M059J (cell line): ENCODE data around the gene PEPD. TPM values are rescaled to one million over a fixed set of nuclear protein-coding genes. Genes with fewer than 3 reads are reported as not detected.

Source experiments
- DNase-seq: peaks from one replicate; pipeline ENCODE4 v3.0.0-alpha.2; 2012; ENCODE audit warnings: low read depth
- total RNA-seq: library from RNA; depleted of rRNA; stranded (reverse); fragments of >200 nt; shearing (Covaris generic); gene quantifications from 2 replicates; pipeline ENCODE4 v1.2.3, GENCODE V29; 2014

The PEPD gene
- total RNA-seq, 1 experiment from 2014 or later = 84.5 TPM

DNA sequence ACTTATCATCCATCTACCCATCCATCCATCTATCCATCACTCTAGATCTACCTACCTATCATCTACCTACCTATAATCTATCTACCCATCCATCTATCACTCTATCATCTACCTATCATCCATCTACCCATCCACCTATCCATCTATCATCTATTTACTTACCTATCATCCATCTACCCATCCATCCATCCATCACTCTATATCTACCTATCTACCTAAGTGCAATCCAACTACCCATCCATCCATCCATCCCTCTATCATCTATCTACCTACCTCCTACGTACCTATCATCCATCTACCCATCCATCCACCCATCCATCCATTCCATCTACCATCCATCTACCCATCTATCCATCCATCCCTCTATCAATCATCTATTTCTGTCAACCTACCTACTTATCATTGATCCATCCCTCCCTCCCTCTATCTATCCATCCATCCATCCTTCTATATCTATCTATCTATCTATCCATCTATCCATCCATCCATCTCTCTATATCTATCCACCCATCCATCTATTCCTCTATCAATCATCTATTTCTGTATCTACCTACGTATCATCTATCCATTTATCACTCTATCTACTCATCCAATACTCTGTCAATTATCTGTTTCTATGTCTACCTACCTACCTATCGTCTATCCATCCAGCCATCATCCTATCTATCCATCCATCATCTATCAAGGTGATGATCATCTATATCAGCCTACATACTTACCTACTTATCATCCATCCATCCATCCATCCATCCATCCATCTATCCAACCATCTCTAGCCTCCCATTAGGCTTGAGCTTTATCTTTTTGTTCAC, 99.0 kb downstream of the PEPD start:
- DNase-seq = no peak

DNA sequence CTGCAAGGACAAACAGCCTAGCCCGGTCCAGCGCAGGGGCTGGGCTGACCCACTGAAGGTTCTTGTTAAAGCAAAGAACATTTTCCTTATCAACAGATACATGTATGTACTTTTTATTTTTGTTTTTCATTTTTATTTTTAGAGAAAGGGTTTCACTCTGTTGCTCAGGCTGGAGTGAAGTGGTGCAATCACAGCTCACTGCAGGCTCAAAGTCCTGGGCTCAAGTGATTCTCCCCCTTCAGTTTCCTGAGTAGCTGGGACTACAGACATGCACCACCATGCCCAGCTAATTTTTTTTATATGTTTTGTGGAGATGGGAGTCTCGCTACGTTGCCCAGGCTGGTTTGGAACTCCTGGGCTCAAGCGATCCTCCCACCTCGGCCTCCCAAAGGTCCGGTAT, 100.2 kb downstream of the PEPD start:
- no peak for DNase-seq

DNA sequence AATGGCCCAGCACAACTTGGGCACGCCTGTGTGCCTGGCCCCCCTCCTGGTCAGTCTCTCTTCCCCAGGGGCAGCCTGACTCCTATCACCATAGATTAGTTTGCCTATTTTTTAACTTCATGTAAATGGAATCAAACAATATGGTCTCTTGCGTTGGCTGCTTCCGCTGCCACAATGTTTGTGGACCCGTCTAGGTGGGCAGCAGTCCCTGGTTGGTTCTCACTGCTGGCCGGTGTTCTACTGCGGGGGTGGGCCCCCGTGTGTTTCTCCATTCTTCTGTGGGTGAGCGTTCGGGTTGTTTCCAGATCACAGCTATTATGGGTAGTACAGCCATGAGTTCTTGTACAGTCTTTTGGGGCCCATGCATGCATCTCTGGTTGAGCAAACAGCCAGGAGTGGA, 100.8 kb downstream of the PEPD start:
- DNase-seq = no peak

DNA sequence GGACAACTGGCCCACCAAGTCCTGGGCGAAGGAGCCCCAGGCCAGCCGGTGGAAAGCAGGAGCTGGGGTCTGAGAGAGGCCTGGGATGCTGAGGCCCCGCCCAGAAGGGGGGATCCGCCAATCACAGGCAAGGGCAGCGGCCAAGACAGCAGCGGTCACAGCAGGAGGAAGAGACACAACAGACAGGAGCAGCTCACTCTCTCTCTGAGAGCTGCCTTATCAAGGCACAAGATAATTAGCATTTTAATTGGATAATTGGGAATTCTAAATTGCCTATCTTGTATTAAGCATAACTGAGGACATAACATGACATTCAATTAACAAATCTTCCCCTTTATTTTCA, 101.8 kb downstream of the PEPD start:
- DNase-seq = no peak

DNA sequence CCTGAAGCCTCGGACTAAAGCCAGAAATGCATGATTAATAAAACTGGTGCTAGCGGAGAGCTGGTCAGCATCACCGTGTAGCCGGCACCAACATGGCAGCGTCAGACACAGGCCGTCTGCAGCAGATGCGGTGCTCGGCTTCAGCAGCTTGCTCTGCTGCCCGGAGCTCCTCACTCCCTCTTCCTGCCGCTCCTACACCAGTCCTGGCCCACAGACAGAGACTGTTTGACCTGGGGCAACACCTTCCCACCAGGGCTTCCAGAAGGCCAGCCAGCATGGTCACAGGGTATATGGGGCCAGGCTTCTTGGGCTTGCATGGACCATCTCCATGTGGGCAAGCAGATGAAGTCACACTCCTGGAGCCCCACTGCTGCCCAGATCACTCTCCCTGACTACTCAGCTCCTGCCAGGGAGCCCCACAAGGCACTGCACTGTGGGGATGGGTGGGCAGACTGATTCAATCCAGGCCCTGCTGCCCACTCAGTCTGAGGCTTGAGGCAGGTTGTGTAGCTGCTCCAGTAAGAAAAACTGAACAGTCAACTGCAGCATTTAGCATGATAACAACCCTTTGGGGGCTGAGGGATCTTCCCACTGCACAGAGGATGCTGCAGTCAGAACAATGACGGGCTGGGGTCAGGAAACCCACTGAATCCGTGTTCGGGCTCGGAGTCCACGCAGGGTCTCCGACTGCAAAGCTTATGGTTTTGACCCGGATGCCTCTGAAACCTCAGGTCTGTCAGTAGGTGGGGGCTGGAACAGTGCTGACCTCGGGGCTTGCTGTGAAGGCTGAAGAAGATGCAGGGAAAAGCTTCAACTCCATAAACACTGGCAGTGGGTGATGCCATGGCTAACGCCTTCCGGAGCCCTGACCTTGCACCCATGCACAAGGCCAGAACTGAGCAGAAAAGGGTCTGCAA, 102.5 kb downstream of the PEPD start:
- DNase-seq = no peak

DNA sequence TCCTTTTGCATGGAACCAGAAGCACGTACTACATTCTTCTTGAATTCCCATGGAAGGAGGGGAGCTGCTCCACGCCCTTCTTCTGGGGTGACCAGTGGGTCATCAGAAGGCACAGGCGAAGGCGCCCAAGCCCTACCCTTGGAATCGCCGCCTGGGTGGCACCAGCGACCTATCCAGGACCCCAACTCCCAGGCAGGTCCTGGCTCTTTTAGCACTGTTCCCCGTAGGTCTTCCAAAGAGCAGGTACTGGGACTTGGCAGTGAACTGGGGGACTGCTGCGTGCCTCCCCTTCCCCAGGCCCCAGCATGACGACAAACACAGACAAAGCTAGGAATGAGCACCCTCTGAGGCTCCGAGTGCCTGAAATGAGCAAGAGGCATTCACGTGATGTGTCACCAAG, 103.1 kb downstream of the PEPD start:
- no peak for DNase-seq

DNA sequence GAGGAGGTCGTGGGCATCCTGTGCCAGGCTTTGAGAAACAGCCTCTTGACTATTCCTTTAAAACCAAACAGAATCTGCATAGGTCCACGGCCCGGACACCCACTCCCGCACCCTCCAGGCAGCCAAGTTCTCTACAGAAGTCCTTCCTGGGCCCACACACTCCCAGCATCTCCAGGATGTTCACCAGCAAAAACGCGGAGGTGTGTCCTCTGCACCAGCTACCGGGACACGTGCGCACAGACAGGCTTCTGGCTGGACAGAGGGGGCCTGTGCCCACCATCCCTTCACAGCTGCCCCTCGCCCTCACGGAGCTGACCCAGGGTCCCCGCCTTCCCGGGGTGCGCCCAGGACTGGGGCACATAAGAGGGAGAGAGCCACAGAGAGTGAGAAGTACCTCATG, 103.8 kb downstream of the PEPD start:
- DNase-seq = no peak

DNA sequence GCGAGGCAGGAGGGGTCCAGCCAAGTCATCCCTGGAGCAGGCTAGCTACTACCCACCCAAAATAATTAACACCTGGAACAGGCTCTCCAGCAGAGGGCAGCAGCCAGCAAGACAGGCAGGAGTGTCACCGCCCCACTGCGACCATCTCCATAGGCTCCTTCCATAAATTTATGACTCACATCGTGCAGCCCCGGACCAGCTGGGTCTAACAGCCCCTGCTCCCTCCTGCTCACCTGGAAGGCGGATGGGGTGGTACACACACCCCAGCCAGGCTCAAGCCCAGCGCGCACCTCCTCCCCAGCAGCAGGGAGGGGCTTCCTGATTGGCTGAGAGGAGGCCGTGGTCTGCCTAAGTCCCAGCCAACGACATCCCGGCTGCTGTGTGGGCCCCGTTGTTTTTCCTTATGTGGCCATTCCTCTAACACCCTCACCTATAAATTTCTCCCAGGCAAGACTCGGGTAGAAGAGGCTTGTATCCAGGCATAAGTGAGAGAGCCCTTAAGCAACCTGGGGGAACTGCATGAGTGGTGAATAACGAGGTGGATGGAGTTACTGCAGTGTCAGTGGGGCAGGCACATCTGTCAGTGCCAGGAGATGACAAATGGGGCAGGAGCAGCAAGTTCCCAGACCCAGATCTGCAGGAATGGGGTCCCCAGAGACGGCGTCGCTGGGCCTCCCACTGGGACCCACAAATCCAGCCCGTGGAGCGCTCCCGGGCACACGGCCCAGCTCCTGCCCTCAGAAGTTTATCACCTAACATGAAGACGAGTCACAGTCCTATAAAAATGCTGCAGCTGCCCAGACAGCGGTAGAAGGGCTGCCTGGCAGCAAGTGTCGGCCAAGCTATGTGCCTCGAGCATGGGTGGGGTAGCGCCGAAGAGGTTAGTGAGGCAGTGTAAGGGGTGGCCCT, 105.0 kb downstream of the PEPD start:
- DNase-seq = peak; percentile 67

DNA sequence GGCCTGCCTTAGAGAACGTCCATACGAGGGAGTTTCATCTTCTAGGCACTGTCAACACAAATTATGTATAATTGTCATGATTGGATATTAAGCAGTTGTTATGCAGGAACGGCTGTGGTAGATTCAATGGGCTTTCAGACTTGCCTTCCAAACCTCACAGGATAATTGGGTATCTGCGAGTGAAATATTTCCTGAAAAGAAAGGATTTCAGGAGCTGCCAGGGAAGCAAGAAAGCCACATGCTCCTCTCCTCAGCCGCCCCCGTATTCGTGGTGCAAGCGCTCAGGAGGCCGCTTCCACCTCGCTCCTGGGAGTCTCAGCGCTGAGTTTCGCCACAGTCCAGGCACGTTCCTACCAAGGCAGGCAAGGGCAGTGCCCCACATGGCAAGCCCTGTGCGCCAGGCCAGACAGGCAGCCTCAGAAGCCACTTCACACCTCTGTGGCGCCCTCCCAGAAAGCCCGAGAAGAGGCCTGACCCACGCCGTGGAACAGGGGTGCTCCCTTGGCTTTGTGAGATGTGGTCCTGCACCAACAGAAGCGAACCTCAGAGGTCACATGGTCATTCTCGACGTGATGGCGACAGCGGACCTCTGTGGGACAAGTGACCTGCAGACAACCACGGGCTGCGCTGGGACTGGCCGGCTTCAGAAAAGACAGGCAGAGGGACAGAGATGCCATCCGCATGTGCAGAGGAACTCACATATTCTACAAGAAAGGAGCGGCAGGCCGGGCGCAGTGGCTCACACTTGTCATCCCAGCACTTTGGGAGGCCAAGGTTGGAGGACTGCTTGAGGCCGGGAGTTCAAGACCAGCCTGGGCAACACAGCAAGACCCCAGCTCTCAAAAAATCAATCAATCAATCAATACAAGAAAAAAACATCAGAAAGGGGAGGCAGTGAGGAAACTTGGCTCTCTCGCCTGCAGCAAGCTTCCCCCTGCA, 106.7 kb downstream of the PEPD start:
- no peak for DNase-seq

DNA sequence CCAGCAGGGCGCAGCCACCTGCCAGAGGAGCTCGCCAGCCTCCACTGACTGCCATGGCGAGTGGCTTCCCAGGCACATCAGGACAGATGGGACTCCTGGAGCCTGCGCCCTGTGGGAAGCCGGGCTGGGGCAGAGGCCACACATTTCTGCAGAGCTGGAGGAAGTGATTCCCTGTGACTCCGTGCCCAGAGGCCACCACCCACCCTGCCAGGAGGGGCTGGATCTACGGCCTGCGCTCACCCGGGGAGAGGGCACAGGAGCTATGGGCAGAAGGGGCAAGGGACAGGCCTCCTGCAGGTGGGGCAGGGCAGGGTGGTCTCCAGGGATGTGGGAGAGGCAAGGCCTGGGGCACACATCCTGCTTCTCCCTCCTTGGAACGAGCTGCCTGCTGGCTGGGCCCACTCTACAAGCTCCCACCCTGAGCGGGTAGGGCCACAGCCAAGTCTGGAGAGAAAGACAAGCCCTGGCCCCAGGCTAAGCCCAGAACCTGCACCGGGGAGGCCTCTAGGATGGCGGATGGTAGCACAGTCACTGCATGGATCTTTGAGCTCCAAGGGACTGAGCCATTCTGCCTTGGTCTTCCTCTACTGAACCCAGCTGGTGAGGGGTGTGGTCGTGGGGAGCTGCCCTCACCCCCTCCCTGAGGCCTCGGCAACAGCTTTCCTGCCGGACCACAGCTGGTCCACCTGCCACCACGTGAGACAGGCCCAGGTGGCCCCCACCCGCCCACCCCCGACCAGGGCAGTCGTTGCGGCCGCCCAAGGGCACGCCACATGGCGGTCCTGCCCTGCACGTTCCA, 107.5 kb downstream of the PEPD start:
- DNase-seq = no peak

DNA sequence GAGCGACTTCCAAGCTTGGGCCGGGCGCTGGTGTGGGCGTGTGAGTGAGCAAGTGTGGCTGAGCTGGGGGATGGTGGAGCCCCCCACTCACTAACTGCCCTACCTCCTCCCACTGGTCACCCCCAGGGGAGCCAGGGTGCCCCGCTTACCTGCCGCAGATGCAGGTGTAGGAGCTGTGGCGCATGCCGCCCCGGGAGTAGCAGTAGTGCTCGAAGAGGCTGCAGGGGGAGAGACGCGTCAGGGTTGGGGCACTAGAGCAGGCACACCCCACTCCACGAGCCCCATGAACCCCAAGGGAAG, 108.2 kb downstream of the PEPD start:
- DNase-seq = no peak

DNA sequence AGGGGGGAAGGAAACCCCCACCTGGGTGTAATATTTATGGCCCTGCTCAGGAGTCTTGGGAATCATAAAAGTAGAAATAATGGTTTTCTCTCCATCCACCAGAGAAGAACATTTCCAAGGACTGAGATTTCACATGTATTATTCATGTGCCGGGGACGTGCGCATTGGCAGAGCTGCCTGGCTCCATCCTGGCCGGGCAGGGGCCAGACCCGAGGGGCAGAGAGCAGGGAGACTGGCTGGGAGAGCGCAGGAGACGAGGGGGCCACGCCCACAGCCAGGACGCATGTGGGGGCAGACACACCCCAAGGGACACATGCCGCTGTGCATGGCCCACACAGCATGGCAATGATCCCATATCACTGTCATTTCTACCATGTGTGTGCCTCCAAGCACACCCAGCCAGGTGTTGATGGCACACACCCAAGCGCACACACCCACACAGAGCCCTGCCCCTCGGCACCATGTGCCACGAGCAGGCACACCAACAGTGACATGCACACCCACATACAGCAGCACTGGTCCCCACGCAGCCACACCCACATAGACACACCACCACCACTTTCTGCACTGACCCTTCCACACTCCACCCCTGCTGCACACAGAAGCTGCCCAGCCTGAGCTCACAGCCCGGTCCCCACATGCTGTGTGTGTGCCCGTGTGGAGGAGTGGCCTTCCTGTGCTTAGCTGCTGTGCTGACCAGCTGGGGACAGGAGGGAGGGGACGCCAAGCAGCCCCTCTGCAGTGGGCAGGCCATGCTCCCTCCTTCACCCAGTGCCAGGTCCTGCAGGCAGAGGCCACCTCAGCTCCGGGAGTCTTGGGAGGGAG, 108.8 kb downstream of the PEPD start:
- no peak for DNase-seq

DNA sequence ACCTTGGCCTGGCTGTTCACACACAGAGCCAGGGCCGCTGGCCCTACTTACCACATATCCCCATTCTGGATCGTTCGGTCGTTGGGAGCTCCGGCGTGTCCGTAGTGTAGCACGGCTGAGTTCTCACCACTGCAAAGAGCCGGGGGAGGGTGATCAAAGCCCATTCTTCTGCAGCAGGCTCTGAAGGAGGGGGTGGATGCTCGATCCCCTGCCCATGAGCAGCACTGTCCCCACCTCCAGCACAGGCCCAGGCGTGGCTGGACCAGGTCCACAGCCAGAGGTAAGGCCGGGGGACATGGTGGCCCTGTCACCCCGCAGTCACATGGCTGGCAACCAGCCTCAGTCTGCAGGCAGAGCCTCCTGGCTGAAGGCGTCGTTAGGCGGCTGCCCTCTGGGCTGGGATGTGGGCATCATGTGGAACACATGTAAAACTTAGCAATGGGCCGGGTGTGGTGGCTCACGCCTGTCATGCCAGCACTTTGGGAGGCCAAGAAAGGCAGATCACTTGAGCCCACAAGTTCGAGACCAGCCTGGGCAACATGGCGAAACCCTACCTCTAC, 109.9 kb downstream of the PEPD start:
- no peak for DNase-seq

DNA sequence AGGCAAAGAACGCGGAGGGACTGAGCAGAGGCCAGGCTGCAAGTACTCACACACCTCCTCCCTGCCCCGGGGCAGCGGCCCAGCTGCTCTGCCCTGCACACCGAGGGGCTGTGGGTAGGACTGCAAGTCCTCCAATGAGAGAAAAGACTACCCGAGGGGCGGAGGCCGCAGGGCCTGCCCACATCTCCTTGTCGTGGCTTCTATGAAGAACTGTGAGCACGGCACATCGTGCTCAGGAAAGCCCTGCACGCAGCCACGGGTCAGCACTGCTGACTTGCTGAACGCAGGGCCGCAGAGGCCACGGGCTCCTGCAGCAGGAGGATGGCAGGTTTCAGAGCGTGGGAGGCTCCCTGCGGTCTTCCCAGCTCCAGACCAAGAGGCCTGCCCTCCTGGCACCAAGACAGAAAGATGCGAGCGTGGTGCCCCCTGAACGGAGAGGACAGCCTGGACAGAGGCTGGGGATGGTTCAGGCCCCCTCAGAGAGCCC, 110.6 kb downstream of the PEPD start:
- no peak for DNase-seq

DNA sequence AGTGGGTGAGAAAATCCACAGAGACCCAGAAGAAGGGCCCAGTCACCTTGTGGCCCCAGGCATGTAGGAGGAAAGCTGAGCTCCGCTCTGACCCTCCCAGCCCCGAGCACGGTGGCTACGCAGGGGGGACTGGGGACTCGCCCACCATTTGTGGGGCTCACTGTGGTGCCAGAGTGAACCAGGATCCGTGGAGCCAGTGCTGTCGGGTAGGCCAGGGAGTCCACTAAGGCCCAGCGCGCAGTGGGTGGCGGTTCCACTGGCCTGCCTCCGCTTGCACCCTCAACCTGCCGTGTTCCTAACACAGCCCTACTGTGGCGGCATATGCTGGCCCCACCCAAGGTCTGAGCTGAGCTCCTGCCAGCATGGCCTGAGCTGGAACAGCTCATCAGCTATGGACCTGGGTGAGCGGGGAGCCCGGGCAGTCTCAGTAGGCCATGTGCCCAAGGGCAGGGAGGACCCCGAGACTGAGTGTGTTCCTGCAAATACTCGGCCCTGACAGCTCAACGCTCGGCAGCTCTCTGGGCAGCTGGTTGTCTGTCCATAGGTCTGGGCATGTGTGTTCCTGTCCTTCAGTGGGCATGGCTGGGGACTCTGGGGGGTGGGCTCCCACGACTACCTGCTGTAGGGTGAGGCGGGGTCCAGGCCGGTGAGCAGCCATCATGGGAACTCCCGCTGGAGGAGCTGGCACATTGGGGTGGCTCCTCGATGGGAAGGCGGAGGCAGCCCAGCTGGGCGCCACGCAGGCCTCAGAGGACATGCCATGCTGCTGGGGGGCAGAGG, 111.5 kb downstream of the PEPD start:
- DNase-seq = no peak

DNA sequence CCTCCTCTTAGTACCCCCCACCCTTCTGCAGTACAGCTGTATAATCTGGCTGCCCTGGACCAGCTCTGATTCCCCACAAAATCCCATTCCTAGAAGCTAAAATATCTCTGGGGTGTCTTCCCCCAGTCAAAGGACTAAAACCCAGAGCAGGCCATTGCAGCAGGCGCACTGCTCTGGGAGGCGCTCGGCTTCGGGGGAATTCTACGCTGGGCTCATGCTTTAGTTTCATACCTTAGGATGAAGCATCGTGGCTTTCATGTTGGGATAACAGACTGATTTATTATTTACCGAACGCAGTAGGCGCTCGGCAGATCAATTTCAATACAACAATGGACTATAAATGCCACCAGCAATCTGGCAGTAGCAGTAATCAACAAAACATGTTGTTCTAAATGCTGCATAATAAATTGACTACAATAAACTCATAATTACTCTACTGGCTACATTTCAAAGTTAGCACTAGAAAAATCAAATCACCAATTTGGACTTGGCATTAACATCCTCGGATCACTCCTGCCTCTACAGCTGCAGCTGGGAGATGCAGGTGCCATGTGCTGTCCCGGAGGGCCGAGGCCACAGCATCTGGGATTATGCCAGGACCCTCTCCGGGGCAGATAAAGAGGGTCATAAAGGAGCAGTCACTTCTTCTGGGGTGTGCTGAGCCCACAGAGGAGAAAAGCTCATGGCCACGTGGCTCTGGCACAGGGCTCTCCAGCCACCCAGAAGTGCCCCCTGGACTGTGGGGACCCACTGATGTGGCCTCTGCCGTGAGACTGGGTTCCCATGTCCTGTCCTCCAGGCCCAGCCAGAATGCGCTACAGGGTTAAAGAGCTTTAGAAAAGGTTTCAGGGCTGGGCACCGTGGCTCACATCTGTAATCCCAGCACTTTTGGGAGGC, 112.8 kb downstream of the PEPD start:
- no peak for DNase-seq

DNA sequence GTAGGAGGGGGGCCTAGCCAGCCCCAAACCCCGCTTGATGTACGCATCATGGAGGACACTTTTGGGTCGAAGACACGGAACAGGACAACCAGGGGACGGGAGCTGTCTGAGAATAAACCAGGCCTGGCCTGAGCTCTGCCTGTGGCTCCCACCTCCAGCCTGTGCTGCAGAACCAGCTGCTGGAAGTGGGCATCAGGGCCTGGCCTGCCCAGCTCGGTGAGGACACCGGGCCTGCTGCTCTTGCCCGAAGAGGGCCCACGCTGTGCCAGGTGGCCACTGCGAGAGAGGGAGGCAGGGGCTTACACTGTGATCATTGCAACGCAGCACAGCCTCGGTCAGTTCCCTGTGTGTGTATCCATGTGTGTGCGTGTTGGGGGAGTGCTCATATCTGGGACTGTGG, 113.5 kb downstream of the PEPD start:
- DNase-seq = no peak
